ENCODE data around the gene DOK7.

Gene DOK7, protein sequence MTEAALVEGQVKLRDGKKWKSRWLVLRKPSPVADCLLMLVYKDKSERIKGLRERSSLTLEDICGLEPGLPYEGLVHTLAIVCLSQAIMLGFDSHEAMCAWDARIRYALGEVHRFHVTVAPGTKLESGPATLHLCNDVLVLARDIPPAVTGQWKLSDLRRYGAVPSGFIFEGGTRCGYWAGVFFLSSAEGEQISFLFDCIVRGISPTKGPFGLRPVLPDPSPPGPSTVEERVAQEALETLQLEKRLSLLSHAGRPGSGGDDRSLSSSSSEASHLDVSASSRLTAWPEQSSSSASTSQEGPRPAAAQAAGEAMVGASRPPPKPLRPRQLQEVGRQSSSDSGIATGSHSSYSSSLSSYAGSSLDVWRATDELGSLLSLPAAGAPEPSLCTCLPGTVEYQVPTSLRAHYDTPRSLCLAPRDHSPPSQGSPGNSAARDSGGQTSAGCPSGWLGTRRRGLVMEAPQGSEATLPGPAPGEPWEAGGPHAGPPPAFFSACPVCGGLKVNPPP

DNA sequence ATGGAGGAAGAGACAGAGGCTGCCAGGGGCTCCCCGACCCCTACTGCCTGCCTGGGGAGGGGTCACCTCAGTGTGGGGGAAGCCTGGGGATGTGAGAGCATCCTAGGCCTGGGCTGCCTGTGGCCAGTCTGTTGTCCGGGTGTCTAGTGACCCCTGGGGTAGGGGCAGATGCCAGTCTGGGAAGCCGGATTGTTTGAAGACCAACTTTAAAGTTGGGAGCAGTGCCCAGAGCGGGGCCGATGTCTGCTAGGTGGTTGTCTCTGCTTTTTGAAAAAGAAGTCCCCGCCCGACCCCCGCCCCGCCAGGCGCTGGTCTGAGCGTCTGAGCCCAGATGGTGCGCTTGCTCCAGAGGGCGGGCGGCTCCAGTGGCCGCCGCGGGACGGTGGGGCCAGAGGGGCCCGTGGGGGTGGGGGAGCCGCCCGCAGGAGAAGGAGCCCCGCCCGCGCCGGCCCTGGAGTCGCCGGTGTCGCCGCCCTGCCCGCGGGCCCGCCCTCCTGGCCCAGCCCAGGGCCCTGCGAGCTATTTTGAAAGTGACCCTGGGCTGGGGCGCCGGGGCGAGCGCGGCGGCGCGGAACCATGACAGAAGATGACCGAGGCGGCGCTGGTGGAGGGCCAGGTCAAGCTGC lies at the start of gene DOK7:
Gene DOK7 (plus strand): TSS at position 517 of the 626 bp plus-strand sequence. CDS start 70 bp downstream, at position 587.
- H3K4me3 ChIP-seq (ENCODE audit: low read depth, low read length): no peak within 1 kb of the TSS
- TF ChIP-seq, protein P1, sequence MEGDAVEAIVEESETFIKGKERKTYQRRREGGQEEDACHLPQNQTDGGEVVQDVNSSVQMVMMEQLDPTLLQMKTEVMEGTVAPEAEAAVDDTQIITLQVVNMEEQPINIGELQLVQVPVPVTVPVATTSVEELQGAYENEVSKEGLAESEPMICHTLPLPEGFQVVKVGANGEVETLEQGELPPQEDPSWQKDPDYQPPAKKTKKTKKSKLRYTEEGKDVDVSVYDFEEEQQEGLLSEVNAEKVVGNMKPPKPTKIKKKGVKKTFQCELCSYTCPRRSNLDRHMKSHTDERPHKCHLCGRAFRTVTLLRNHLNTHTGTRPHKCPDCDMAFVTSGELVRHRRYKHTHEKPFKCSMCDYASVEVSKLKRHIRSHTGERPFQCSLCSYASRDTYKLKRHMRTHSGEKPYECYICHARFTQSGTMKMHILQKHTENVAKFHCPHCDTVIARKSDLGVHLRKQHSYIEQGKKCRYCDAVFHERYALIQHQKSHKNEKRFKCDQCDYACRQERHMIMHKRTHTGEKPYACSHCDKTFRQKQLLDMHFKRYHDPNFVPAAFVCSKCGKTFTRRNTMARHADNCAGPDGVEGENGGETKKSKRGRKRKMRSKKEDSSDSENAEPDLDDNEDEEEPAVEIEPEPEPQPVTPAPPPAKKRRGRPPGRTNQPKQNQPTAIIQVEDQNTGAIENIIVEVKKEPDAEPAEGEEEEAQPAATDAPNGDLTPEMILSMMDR (IDR thresholded peaks at IDR 0.05; ENCODE audit: borderline replicate concordance, insufficient read depth, low read depth, low read length): no peak

DNA sequence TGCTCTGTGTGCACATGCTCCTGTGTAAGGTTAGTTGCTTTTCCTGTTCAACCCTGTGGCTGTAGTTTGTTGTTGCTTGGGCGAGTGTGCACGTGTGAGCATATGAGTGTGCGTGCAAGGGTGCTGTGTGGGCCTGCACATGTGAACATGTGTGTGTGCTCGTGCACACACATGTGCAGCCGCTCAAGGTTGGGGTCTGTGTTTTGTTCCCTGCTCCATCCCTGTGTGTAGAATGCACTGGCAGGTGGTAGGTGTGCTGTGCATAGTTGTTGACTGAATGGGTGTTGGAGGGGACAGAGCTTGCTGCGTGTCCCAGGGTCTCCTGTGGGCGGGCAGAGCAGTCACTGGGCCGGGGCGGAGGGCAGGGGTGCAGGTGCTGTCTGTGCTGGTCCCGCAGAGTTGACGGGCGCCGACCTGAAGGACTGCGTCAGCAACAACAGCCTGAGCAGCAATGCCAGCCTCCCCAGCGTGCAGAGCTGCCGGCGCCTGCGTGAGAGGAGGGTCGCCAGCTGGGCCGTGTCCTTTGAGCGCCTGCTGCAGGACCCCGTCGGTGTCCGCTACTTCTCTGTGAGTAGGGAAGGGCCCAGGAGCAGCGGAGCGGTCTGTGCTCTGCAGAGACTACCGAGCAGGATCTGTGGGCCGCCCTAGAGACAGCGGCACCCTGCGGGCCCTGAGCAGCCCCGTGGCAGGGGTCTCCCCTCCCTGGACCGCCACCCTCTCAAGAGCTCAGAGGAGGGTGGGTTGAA lies 49.3 kb upstream of the DOK7 start:
- TF ChIP-seq, protein P1 (IDR thresholded peaks at IDR 0.05; ENCODE audit: borderline replicate concordance, insufficient read depth, low read depth, low read length): no peak
- H3K4me3 ChIP-seq (ENCODE audit: low read depth, low read length): no peak overlapping the region

DNA sequence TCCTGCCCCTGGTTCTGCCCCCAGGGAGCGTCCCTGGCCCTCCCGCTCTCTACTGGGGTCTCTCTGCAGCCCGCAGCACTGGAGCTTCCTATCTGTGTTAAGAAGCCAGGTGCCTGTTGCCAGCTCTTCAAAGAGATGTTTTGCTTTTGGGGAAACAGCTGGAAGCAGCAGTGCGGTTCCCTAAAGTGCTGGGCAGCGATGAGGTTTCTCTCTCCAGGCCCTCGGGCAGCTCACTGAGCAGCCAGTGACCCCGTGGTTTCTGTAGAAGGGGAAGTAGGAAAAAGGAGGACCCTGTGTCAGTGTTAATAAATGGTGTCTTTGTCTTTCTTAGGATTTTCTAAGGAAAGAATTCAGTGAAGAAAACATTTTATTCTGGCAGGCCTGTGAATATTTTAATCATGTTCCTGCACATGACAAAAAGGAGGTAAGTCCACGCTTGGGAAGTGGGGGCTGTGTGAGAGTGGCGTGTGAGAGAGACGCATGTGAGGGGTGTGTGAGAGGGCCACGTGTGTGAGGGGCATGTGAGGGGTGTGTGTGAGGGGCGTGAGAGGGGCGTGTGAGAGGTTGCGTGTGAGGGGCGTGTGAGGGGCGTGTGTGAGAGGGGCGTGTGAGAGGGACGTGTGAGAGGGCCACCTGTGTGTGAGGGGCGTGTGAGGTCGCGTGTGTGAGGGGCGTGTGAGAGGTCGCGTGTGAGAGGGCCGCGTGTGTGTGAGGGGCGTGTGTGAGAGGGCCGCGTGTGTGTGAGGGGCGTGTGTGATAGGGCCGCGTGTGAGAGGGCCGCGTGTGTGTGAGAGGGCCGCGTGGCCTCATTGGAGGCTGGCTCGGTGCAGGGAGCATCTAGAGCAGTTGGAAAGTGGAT lies 48.5 kb upstream of the DOK7 start:
- TF ChIP-seq, protein P1 (IDR thresholded peaks at IDR 0.05; ENCODE audit: borderline replicate concordance, insufficient read depth, low read depth, low read length): no peak
- H3K4me3 ChIP-seq (ENCODE audit: low read depth, low read length): no peak overlapping the region

DNA sequence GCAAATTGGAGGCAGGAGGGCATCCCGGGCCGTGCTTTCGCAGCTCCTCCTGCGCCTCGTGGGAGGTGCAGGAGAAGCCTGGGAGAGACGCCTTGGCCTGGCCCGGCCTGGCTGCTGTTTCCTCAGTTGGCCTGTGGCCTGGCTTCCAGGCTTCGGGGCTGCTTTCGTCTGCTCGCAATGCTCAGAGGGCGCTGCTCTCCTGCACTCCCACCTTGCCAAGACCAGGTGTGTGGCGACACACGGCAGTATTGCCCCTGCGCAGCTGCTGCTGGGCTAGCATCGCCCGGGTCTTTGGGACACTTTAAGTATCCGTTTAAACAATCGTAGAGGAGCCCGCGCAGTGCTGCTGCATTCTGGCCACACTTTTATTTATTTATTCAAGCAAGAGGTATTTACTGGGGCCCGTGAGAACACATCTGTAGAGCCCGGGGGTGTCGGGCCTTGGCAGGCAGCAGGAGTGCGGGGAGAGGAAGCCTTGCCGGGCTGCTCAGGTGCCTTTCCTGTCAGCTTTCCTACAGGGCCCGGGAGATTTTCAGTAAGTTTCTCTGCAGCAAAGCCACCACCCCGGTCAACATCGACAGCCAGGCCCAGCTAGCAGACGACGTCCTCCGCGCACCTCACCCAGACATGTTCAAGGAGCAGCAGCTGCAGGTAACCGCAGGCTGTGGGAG lies 47.5 kb upstream of the DOK7 start:
- TF ChIP-seq, protein P1 (IDR thresholded peaks at IDR 0.05; ENCODE audit: borderline replicate concordance, insufficient read depth, low read depth, low read length): no peak
- H3K4me3 ChIP-seq (ENCODE audit: low read depth, low read length): no peak overlapping the region

DNA sequence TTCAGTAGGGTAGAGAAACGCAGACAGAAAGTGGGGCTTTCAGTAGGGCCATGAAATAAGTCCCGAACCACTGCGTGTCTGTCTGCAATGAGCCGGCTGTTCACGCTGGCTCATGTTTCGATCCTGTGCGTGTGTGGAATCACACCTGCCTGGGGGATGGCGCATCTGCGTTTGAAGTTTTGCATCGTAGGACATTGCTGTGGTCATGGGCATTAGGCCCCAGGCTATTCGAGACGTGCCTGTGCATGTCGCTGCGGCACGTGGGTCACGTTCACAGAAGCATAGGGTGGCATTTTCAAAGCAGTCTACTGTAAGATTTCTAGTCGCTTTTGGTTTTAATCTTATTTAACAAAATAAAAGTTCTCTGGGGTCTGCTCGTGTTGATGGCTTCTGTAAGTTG lies 46.8 kb upstream of the DOK7 start:
- H3K4me3 ChIP-seq (ENCODE audit: low read depth, low read length): no peak overlapping the region
- TF ChIP-seq, protein P1 (IDR thresholded peaks at IDR 0.05; ENCODE audit: borderline replicate concordance, insufficient read depth, low read depth, low read length): no peak

DNA sequence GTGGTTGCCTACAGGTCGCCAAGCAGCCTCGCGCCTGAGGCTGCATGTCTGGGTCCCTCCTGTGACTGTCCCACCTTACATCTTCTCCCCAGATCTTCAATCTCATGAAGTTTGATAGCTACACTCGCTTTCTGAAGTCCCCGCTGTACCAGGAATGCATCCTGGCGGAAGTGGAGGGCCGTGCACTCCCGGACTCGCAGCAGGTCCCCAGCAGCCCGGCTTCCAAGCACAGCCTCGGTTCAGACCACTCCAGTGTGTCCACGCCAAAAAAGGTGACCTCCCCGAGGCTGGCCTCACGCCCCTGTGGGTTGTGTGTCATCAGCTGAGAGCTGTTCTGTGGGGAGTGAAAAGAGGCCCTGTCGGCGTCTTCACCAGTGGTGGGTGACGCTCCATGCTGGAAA lies 46.3 kb upstream of the DOK7 start:
- H3K4me3 ChIP-seq (ENCODE audit: low read depth, low read length): no peak overlapping the region

More for the DNA sequence above, 46.3 kb upstream of the DOK7 start:
- TF ChIP-seq, protein P1 (IDR thresholded peaks at IDR 0.05; ENCODE audit: borderline replicate concordance, insufficient read depth, low read depth, low read length): no peak

Data from GM12875 (cell line).